Anterior cingulate cortex (tissue), 58 donors: ENCODE results near the gene JMJD1C.
"Not testable (repeated sequence)": the region's sequence is repeated elsewhere in the genome, so short reads cannot be mapped to it uniquely, and the experiment has no call there.

ENCODE experiments used
- DNase-seq, 58 donors: peaks; one replicate each; lab custom pipeline; 2025; lab: John Stamatoyannopoulos, UW

The JMJD1C gene

GRCh38 chr10:63373176-63373575 is 92.6 kb downstream of the JMJD1C start:
- DNase-seq, result no peak

- DNase-seq, result no peak
Measured at GRCh38 chr10:63369711-63370110, 96.1 kb downstream of the JMJD1C start.

GRCh38 chr10:63368365-63368764 is 97.4 kb downstream of the JMJD1C start:
- no peak for DNase-seq

GRCh38 chr10:63366933-63367332 is 98.8 kb downstream of the JMJD1C start:
- no peak for DNase-seq

- DNase-seq, result no peak
Measured at GRCh38 chr10:63365976-63366765, 99.6 kb downstream of the JMJD1C start.

- DNase-seq, result no peak
Measured at GRCh38 chr10:63364918-63365317, 100.9 kb downstream of the JMJD1C start.

- DNase-seq, result no peak
Measured at GRCh38 chr10:63363951-63364350, 101.8 kb downstream of the JMJD1C start.

- no peak for DNase-seq
Measured at GRCh38 chr10:63355682-63356081, 110.1 kb downstream of the JMJD1C start.

- DNase-seq, result no peak
Measured at GRCh38 chr10:63352976-63353375, 112.8 kb downstream of the JMJD1C start.

- no peak for DNase-seq
Measured at GRCh38 chr10:63348245-63348850, 117.4 kb downstream of the JMJD1C start.

GRCh38 chr10:63346015-63346441 is 119.7 kb downstream of the JMJD1C start:
- DNase-seq, result no peak

GRCh38 chr10:63344269-63344668 is 121.5 kb downstream of the JMJD1C start:
- DNase-seq, result no peak

GRCh38 chr10:63343476-63343875 is 122.3 kb downstream of the JMJD1C start:
- DNase-seq, result no peak

- DNase-seq, result not testable (repeated sequence)
Measured at GRCh38 chr10:63339640-63340039, 126.1 kb downstream of the JMJD1C start.

- DNase-seq, result no peak
Measured at GRCh38 chr10:63337455-63338251, 128.1 kb downstream of the JMJD1C start.

- DNase-seq, result no peak
Measured at GRCh38 chr10:63331586-63331985, 134.2 kb downstream of the JMJD1C start.

- no peak for DNase-seq
Measured at GRCh38 chr10:63324495-63324854, 141.3 kb downstream of the JMJD1C start.

- DNase-seq, result no peak
Measured at GRCh38 chr10:63323701-63324494, 141.9 kb downstream of the JMJD1C start.

GRCh38 chr10:63320683-63321082 is 145.1 kb downstream of the JMJD1C start:
- DNase-seq, result no peak

GRCh38 chr10:63319231-63319630 is 146.5 kb downstream of the JMJD1C start:
- DNase-seq, result no peak

GRCh38 chr10:63318491-63318890 is 147.3 kb downstream of the JMJD1C start:
- no peak for DNase-seq
